ENCODE results near the gene STIL.

DNA sequence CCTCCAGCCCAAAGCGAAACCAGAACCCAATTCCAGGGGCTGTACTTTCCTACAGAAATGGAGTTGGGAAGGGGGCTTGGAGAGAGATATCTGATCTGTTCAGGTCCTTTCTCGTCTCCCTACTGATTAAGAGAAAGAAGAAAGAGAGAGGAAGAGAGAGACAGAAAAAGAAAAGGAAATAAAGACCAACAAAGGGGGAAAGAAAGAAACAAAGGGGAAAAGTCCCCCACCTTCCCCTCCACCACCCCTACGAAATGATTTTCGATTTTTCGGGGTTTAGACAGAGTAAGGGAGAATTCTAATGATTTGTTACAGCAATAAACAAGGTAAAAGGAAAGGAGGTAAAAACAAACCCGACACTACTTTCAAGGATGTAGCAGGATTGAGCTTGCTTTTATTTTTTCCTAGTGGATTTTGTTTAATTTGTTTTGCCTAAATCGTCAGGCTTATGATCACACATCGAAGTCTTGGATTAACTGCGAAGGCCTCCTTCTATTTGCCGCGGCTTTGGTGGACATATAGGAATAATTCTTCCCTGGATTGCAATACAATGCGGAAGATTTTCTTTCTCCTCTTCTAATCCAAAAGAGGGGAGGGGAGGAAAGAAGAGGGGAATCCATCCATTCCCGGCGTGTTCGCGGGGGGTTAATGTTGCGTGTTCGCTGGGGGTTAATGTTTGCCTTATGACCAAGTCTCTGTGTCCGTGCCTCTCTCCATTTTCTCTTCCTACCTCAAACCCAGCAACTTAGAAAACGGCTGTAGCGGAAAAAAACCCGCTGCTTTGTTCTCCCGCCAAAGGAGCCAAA lies 83.9 kb downstream of the STIL start:
- peak; percentile 37 for TF ChIP-seq SUZ12 (IDR thresholded peaks at IDR 0.05; ENCODE audit: extremely low read depth, insufficient read depth, insufficient read length)
- no peak for TF ChIP-seq ZNF274 (IDR thresholded peaks at IDR 0.05; ENCODE audit: low read depth, low read length)
